Panc1 (cell line): ENCODE data around the gene CAPN15.

Experiments
- POLR2AphosphoS5 ChIP-seq: IDR thresholded peaks from 2 replicates; pipeline ENCODE4 v1.6.1; 2012; ENCODE audit warnings: mild to moderate bottlenecking, low read depth, low read length, moderate library complexity
- SIN3A ChIP-seq: IDR thresholded peaks from 2 replicates; pipeline ENCODE4 v1.6.1; 2012; ENCODE audit warnings: low read depth, mild to moderate bottlenecking, low read length, moderate library complexity, borderline replicate concordance; ENCODE audit not compliant: insufficient read depth
- TCF7L2 ChIP-seq: IDR thresholded peaks from 2 replicates; pipeline ENCODE4 v1.6.1; 2011; ENCODE audit warnings: mild to moderate bottlenecking, low read depth, low read length, inconsistent platforms
- TF ChIP-seq, protein P1 (sequence below): fragments of 450-650 bp; IDR thresholded peaks from 2 replicates; pipeline ENCODE4 v1.5.1; 2017; ENCODE audit warnings: mild to moderate bottlenecking
- TF ChIP-seq, protein P2 (sequence below), 2 experiments: IDR thresholded peaks; 2 replicates each; pipeline ENCODE4 v1.6.1; 2011 to 2012; ENCODE audit warnings: low read depth in 2 of 2, control low read depth in 1 of 2, low read length in 1 of 2, mild to moderate bottlenecking in 1 of 2, moderate library complexity in 1 of 2; ENCODE audit not compliant: insufficient read depth in 1 of 2

DNA sequence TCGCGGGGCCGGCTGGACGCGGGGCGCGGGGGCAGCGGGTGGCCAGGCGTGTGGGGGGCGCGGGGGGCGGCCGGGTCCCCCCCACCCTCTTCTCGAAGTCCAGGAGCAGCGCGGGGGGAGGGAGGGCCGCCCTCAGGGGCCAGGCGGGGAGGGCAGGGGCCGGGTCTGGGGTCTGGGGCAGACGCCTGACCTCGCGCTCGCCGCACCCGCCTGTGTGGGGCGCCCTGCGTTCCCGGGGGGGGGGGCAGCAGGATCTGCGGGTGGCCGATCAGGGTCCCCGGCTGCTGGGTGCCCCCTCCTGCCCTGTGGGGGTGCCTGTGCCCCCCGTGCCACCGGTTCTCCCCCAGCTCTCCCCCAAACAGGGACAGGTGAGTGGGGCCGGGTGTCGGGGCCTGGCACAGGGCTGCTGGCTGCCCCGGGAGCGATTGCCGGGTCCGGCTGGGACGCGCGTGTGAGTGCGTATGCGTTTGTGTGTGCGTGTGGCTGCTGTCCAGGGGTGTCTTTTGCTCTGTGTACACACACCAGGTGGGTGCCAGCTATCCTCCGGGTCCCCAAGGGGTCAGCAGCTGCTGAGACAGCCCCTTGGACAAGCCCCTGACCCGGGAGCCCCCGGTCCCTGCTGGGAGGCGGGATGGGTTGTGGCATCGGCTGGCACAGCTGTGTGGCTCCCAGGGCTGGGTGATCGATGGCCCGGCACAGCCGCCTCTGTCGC lies 33.3 kb downstream of the CAPN15 start:
- TF ChIP-seq, protein P1, sequence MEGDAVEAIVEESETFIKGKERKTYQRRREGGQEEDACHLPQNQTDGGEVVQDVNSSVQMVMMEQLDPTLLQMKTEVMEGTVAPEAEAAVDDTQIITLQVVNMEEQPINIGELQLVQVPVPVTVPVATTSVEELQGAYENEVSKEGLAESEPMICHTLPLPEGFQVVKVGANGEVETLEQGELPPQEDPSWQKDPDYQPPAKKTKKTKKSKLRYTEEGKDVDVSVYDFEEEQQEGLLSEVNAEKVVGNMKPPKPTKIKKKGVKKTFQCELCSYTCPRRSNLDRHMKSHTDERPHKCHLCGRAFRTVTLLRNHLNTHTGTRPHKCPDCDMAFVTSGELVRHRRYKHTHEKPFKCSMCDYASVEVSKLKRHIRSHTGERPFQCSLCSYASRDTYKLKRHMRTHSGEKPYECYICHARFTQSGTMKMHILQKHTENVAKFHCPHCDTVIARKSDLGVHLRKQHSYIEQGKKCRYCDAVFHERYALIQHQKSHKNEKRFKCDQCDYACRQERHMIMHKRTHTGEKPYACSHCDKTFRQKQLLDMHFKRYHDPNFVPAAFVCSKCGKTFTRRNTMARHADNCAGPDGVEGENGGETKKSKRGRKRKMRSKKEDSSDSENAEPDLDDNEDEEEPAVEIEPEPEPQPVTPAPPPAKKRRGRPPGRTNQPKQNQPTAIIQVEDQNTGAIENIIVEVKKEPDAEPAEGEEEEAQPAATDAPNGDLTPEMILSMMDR, result no peak
- TF ChIP-seq SIN3A (no peak), POLR2AphosphoS5 (no peak), TCF7L2 (no peak)
- TF ChIP-seq, protein P2, sequence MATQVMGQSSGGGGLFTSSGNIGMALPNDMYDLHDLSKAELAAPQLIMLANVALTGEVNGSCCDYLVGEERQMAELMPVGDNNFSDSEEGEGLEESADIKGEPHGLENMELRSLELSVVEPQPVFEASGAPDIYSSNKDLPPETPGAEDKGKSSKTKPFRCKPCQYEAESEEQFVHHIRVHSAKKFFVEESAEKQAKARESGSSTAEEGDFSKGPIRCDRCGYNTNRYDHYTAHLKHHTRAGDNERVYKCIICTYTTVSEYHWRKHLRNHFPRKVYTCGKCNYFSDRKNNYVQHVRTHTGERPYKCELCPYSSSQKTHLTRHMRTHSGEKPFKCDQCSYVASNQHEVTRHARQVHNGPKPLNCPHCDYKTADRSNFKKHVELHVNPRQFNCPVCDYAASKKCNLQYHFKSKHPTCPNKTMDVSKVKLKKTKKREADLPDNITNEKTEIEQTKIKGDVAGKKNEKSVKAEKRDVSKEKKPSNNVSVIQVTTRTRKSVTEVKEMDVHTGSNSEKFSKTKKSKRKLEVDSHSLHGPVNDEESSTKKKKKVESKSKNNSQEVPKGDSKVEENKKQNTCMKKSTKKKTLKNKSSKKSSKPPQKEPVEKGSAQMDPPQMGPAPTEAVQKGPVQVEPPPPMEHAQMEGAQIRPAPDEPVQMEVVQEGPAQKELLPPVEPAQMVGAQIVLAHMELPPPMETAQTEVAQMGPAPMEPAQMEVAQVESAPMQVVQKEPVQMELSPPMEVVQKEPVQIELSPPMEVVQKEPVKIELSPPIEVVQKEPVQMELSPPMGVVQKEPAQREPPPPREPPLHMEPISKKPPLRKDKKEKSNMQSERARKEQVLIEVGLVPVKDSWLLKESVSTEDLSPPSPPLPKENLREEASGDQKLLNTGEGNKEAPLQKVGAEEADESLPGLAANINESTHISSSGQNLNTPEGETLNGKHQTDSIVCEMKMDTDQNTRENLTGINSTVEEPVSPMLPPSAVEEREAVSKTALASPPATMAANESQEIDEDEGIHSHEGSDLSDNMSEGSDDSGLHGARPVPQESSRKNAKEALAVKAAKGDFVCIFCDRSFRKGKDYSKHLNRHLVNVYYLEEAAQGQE (IDR thresholded peaks at IDR 0.05; ENCODE audit: insufficient read depth in 1 of 2, low read depth in 2 of 2, low read length in 1 of 2), result no peak
